Lower lobe of right lung (tissue), 2 donors: Measurements from ENCODE around the gene NFILZ. TPM values are rescaled to one million over a fixed set of nuclear protein-coding genes. Genes with fewer than 3 reads are reported as not detected.

ENCODE experiments used
- ATAC-seq, 2 donors: fragments of 200-7000 bp; cut with Tn5 transposase; one replicate each; pipeline ENCODE4 v1.9.1; 2020 to 2022; ENCODE audit warnings: mild to moderate bottlenecking in 2 of 2, moderate library complexity in 2 of 2
- DNase-seq: peaks from one replicate; pipeline ENCODE4 v3.0.0-alpha.2; 2020
- H3K27ac ChIP-seq: fragments of 200-600 bp; one replicate; pipeline ENCODE4 v1.8.0; 2022
- H3K27me3 ChIP-seq: fragments of 200-600 bp; one replicate; pipeline ENCODE4 v1.8.0; 2022; ENCODE audit warnings: low read depth
- H3K36me3 ChIP-seq: fragments of 200-600 bp; one replicate; pipeline ENCODE4 v1.8.0; 2022; ENCODE audit warnings: mild to moderate bottlenecking
- H3K4me1 ChIP-seq: fragments of 200-600 bp; one replicate; pipeline ENCODE4 v1.8.0; 2022
- H3K4me3 ChIP-seq: fragments of 200-600 bp; one replicate; pipeline ENCODE4 v1.8.0; 2022; ENCODE audit warnings: mild to moderate bottlenecking
- H3K9me3 ChIP-seq: fragments of 200-600 bp; one replicate; pipeline ENCODE4 v1.8.0; 2022
- intact Hi-C: fragments of 100-400 bp; cut with DNase I; formaldehyde crosslinking; loops from one replicate; pipeline ENCODE4 v1.11.0; 2022
- total RNA-seq: library from RNA; stranded (reverse); fragmentation: NEBNext Ultra II Directional; extraction: Animal tissue kit (Norgen Biotek cat#: 25700); gene quantifications from one replicate; pipeline ENCODE4 v1.2.1, GENCODE V29; 2021
- TF ChIP-seq, protein P1 (sequence below): fragments of 200-600 bp; IDR thresholded peaks from one replicate; pipeline ENCODE4 v1.8.0; 2022; ENCODE audit warnings: antibody characterized with exemption, mild to moderate bottlenecking
- donor health status: DM: no; HTN: yes; CAD: no; lungs with severe emphysema.

NFILZ gene
- total RNA-seq, 1 donor from 2014 or later, result not detected

DNA sequence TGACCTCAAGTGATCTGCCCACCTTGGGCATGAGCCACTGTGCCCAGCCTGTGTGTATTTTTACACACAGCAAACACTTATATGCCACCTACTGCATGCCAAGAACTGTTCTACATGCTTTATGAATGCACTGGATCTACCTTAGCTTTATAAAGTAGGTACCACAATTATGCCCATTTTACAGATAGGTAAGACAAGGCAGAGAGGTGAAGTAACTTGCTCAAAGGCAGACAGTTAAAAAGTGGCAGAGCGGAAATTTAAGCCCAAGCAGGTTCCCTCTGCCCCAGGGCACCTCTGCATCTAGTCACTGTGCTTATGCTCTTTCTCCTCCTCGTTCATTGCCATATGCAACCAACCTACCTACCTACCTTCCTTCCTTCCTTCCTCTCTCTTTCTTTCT, 30.4 kb upstream of the NFILZ start:
- no peaks in the 10 kb centered on the region for H3K27me3 ChIP-seq
- TF ChIP-seq, protein P1, sequence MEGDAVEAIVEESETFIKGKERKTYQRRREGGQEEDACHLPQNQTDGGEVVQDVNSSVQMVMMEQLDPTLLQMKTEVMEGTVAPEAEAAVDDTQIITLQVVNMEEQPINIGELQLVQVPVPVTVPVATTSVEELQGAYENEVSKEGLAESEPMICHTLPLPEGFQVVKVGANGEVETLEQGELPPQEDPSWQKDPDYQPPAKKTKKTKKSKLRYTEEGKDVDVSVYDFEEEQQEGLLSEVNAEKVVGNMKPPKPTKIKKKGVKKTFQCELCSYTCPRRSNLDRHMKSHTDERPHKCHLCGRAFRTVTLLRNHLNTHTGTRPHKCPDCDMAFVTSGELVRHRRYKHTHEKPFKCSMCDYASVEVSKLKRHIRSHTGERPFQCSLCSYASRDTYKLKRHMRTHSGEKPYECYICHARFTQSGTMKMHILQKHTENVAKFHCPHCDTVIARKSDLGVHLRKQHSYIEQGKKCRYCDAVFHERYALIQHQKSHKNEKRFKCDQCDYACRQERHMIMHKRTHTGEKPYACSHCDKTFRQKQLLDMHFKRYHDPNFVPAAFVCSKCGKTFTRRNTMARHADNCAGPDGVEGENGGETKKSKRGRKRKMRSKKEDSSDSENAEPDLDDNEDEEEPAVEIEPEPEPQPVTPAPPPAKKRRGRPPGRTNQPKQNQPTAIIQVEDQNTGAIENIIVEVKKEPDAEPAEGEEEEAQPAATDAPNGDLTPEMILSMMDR, result no peak
- intact Hi-C loops, result no loop called here
- DNase-seq (no peak), ATAC-seq (no peak)
- peaks cover 6% of the 10 kb centered on the region for H3K4me1 ChIP-seq
- H3K4me3 ChIP-seq, result no peak overlapping the region
- no peak overlapping the region for H3K27ac ChIP-seq
- H3K36me3 ChIP-seq, result peaks cover 70% of the 10 kb centered on the region
- H3K9me3 ChIP-seq, result peaks cover 4% of the 10 kb centered on the region

DNA sequence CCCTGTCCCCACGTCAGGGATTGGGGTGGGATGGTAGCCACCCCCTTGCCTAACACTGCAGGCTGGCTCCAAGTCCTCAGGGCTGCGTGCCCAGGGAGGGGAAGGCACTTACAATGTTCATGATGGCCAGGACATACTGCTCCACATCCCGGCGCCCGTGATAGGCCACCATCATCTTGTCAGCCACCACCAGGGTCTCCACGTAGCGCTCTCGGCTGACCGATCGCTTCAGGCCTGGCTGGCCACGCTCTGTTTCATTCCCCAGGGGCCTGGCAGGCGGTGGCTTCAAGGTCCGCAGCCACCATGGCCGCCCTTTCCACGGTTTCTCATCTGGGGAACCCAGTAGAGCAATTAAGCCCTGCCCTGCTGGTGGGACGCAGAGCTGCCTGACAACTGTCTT, 29.6 kb upstream of the NFILZ start:
- intact Hi-C loops, result no loop called here
- Histone ChIP-seq H3K9me3 (peaks cover 5% of the 10 kb centered on the region), H3K27ac (no peak overlapping the region), H3K4me3 (no peak overlapping the region), H3K4me1 (peaks cover 4% of the 10 kb centered on the region), H3K27me3 (no peaks in the 10 kb centered on the region), H3K36me3 (peaks cover 65% of the 10 kb centered on the region)
- DNase-seq (no peak), ATAC-seq (no peak)
- TF ChIP-seq, protein P1, result no peak

DNA sequence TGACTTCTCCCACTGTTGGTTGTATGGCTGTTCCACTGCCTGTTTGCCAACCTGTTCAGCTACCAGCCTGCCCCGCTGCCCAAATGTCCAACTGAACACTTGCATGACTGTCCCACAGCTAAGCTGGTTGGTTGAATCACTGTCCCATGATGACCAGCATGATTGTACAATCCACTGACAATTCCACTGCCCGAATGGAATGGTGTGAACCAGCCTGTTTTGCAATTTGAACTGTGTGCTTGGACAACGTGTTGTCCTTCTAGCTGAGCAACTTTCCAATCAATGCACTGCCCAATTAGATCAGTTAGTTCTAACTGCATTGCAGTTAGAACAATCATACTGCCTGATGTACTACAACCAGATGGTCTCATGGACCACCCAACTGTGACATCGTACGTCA, 28.6 kb upstream of the NFILZ start:
- ATAC-seq, result no peak
- peaks cover 5% of the 10 kb centered on the region for H3K9me3 ChIP-seq
- intact Hi-C loops, result no loop called here
- H3K27me3 ChIP-seq, result no peaks in the 10 kb centered on the region
- no peak for DNase-seq
- no peak overlapping the region for H3K27ac ChIP-seq
- H3K36me3 ChIP-seq, result peaks cover 55% of the 10 kb centered on the region
- TF ChIP-seq, protein P1, result no peak
- H3K4me1 ChIP-seq, result no peaks in the 10 kb centered on the region
- no peak overlapping the region for H3K4me3 ChIP-seq

DNA sequence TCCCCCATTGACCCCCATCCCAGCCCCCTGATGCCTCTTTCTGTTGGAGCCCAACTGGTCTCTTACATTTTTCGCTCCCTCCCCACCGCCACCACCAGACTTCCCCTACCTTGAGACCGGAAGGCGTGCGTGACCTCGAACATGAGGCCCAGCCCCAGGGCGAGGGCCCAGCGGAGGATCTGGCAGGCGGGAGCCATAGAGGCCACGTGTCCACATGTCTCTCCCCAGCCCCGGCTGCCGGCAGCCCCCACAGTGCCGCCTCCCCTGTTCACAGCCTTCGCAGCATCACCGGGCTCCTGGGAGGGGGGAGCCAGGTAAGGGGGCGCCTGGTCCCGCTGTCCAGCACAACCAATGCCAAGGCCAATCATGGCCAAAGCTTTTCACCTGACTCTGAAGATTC, 24.9 kb upstream of the NFILZ start:
- DNase-seq (no peak), ATAC-seq (no peak)
- no peak overlapping the region for H3K27ac ChIP-seq
- peaks cover 43% of the 10 kb centered on the region for H3K36me3 ChIP-seq
- intact Hi-C loops, result no loop called here
- peaks cover 6% of the 10 kb centered on the region for H3K27me3 ChIP-seq
- H3K4me3 ChIP-seq, result no peak overlapping the region
- TF ChIP-seq, protein P1, result no peak
- H3K9me3 ChIP-seq, result peaks cover 5% of the 10 kb centered on the region
- H3K4me1 ChIP-seq, result peaks cover 20% of the 10 kb centered on the region

DNA sequence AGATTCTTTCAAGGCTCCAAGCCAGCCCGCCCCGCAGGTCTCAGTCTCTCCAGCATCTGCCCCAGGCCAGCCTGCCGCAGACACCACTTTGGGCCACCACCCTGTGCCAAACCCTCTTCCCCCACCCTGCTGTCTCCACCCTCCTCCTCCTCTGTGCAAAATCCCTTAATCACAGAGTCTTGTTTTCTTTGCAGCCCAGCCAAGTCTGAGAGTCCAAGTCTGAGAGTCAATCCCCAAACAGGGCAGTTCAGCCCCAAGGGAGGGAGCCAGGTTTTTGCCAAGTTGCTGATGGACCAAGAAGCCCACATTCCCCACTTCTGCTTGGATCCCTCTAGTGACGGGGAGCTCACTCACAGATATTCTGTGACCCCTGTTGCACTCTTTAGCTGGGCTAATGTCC, 23.0 kb upstream of the NFILZ start:
- Histone ChIP-seq H3K4me1 (peaks cover 20% of the 10 kb centered on the region), H3K27ac (no peak overlapping the region), H3K36me3 (peaks cover 24% of the 10 kb centered on the region), H3K9me3 (peaks cover 5% of the 10 kb centered on the region), H3K27me3 (peaks cover 6% of the 10 kb centered on the region), H3K4me3 (no peak overlapping the region)
- intact Hi-C loops, result no loop called here
- no peak for DNase-seq
- TF ChIP-seq, protein P1, result no peak
- ATAC-seq, result no peak

DNA sequence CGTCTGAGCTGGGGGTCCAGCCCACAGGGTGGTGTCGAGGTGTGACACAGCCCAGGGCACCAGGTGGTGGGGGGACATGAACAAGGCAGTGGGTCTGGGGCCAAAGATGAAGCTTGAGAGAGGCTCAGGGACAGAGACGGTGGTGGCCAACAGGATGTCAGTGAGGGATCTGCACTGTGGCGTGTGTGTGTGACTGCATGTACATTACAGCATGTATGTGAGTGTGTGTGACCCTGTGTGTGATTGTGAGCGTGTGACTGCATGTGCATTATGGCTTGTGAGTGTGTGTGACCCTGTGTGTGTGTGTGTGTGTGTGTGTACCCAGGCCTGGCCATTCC, 21.5 kb upstream of the NFILZ start:
- Histone ChIP-seq H3K36me3 (peaks cover 9% of the 10 kb centered on the region), H3K4me1 (peaks cover 20% of the 10 kb centered on the region), H3K4me3 (peak overlapping the region; percentile 66), H3K27ac (peak overlapping the region; percentile 82), H3K27me3 (peaks cover 6% of the 10 kb centered on the region), H3K9me3 (peaks cover 5% of the 10 kb centered on the region)
- intact Hi-C loops, result no loop called here
- TF ChIP-seq, protein P1, result no peak
- DNase-seq (no peak), ATAC-seq (no peak)
